Vagina (tissue), 2 donors: ENCODE data around the gene MKI67. TPM values are rescaled to one million over a fixed set of nuclear protein-coding genes. Genes with fewer than 3 reads are reported as not detected.
A peak's percentile ranks its signal among the peaks of the same experiment; 100 is the strongest.

Experiments used
- DNase-seq, 2 donors: peaks; one replicate each; pipeline ENCODE4 v3.0.0-alpha.2; 2017; ENCODE audit errors: extremely low spot score in 2 of 2
- H3K27ac ChIP-seq: fragments of 200-600 bp; sonication (generic); one replicate; pipeline ENCODE4 v1.5.1; 2019
- H3K27me3 ChIP-seq: fragments of 200-600 bp; sonication (generic); one replicate; pipeline ENCODE4 v1.5.1; 2019
- H3K36me3 ChIP-seq, 2 donors: fragments of 200-600 bp; sonication (generic); one replicate each; pipeline ENCODE4 v1.5.1; 2017 to 2019
- H3K4me1 ChIP-seq: fragments of 200-600 bp; sonication (generic); one replicate; pipeline ENCODE4 v1.5.1; 2019
- H3K4me3 ChIP-seq, 2 donors: fragments of 200-600 bp; sonication (generic); 1 replicate in 1 of 2; 2 replicates in 1 of 2; pipeline ENCODE4 v1.5.1; 2016 to 2019
- H3K9me3 ChIP-seq: fragments of 200-600 bp; sonication (generic); one replicate; pipeline ENCODE4 v1.5.1; 2019
- POLR2A ChIP-seq, 2 donors: fragments of 450-650 bp; IDR thresholded peaks; one replicate each; pipeline ENCODE4 v1.6.1; 2017; ENCODE audit warnings: antibody characterized with exemption in 2 of 2, mild to moderate bottlenecking in 2 of 2, moderate library complexity in 2 of 2
- POLR2AphosphoS5 ChIP-seq, 2 donors: sonication (generic); formaldehyde crosslinking; IDR thresholded peaks; one replicate each; pipeline ENCODE4 v1.9.0; 2017; ENCODE audit warnings: antibody characterized with exemption in 2 of 2, mild to moderate bottlenecking in 2 of 2, low read depth in 1 of 2; ENCODE audit not compliant: insufficient read depth in 1 of 2
- intact Hi-C: fragments of 100-400 bp; cut with DNase I; formaldehyde crosslinking; loops from one replicate; pipeline ENCODE4 v1.15.1; 2023
- total RNA-seq: library from RNA; depleted of rRNA; stranded (reverse); fragments of >200 nt; gene quantifications from one replicate; pipeline ENCODE4 v1.2.3, GENCODE V29; 2016
- TF ChIP-seq, protein P1 (sequence below), 3 experiments: fragments of 450-650 bp in 2 of 3; fragments of 200-600 bp in 1 of 3; sonication (generic) in 1 of 3; IDR thresholded peaks; one replicate each; pipeline ENCODE4 v1.5.1; 2017 to 2019; ENCODE audit warnings: antibody characterized with exemption in 3 of 3, mild to moderate bottlenecking in 2 of 3, moderate library complexity in 2 of 3

Gene MKI67
- total RNA-seq, 1 donor from 2014 or later, result 11.5 TPM

- Histone ChIP-seq H3K27ac (no peak overlapping the region), H3K27me3 (no peaks in the 10 kb centered on the region), H3K4me3 (no peak overlapping the region), H3K36me3 (peaks cover 0 to 3% of the 10 kb centered on the region in 2 donors), H3K4me1 (peaks cover 26% of the 10 kb centered on the region), H3K9me3 (no peaks in the 10 kb centered on the region)
- intact Hi-C loops, result no loop called here
- no peak for TF ChIP-seq POLR2A (IDR thresholded peaks at IDR 0.05)
- TF ChIP-seq, protein P1, sequence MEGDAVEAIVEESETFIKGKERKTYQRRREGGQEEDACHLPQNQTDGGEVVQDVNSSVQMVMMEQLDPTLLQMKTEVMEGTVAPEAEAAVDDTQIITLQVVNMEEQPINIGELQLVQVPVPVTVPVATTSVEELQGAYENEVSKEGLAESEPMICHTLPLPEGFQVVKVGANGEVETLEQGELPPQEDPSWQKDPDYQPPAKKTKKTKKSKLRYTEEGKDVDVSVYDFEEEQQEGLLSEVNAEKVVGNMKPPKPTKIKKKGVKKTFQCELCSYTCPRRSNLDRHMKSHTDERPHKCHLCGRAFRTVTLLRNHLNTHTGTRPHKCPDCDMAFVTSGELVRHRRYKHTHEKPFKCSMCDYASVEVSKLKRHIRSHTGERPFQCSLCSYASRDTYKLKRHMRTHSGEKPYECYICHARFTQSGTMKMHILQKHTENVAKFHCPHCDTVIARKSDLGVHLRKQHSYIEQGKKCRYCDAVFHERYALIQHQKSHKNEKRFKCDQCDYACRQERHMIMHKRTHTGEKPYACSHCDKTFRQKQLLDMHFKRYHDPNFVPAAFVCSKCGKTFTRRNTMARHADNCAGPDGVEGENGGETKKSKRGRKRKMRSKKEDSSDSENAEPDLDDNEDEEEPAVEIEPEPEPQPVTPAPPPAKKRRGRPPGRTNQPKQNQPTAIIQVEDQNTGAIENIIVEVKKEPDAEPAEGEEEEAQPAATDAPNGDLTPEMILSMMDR (IDR thresholded peaks at IDR 0.05), result no peak
- TF ChIP-seq POLR2AphosphoS5 (IDR thresholded peaks at IDR 0.05; ENCODE audit: insufficient read depth in 1 of 2, low read depth in 1 of 2), result no peak
- no peak for DNase-seq
These were observed 59.3 kb downstream of the MKI67 start for GRCh38 chr10:128066870-128067382.

DNA sequence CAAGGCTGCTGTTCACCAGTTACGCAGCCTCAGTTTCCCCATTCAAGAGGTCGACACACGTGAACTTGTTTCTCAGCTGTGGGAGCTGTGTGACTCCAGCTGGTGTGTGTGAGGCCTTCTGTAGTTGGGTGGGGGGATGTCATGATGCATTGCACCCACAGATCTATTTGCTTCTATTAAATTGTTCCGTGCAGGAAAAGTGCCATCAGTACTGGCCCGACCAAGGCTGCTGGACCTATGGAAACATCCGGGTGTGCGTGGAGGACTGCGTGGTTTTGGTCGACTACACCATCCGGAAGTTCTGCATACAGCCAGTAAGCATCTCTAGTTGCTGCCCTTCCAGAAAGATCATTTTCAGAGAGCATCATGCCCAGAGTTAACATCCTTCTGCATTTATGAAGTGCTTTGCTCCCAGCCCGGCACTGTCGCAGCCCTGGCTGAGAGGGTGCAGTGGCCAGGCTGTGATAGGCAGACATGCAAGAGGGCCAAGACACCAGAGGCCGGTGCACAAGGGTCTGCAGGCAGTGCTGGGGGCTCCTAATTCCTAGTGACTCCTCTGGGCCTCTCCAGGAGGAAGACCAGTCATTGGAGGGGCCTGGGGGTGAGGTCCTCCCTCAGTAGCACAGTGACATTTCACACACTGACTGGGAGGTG, 60.2 kb downstream of the MKI67 start:
- intact Hi-C loops, result no loop called here
- Histone ChIP-seq H3K4me3 (no peak overlapping the region), H3K27ac (no peak overlapping the region), H3K4me1 (peaks cover 26% of the 10 kb centered on the region), H3K27me3 (no peaks in the 10 kb centered on the region), H3K36me3 (peaks cover 0 to 3% of the 10 kb centered on the region in 2 donors), H3K9me3 (no peaks in the 10 kb centered on the region)
- DNase-seq, result no peak
- no peak for TF ChIP-seq POLR2A (IDR thresholded peaks at IDR 0.05)
- TF ChIP-seq, protein P1 (IDR thresholded peaks at IDR 0.05), result no peak
- TF ChIP-seq POLR2AphosphoS5 (IDR thresholded peaks at IDR 0.05; ENCODE audit: insufficient read depth in 1 of 2, low read depth in 1 of 2), result no peak

DNA sequence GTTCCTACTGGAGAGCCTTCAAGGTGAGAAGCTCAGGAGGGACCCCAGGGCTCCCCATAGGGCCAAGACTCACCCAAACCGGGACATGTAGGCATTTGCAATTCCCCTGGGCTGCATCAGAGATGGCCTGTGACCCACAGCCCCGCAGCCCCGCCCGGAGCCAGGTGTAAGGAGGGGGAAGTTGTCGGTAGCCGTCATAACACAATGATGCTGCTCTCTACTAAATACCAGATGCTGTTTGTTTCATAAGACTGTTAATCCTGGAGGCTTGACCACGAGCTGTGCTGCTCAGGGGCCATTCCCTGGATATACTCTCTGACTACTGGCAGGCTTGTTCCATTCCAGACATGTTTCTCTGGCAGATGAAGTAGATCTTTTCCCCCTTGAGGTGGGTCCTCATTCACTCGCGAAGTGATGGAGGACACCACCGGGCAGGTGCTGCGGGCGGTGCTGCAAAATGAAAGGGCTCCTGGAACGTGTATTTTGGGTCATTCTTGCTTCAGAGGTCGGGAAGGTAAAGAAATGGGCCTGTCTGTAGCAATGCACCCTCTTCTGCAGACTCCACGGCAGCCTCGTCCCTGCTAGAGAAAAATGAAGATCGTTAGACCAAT, 61.1 kb downstream of the MKI67 start:
- no peak overlapping the region for H3K4me3 ChIP-seq
- intact Hi-C loops, result no loop called here
- H3K27ac ChIP-seq, result peak overlapping the region; percentile 24

GRCh38 chr10:128064108-128064969, 61.9 kb downstream of the MKI67 start:
- no peak for DNase-seq
- H3K9me3 ChIP-seq, result no peaks in the 10 kb centered on the region
- no peaks in the 10 kb centered on the region for H3K27me3 ChIP-seq
- H3K27ac ChIP-seq, result peak overlapping the region; percentile 56
- intact Hi-C loops, result no loop called here
- no peak overlapping the region for H3K4me3 ChIP-seq
- H3K4me1 ChIP-seq, result peaks cover 26% of the 10 kb centered on the region
- TF ChIP-seq POLR2A (IDR thresholded peaks at IDR 0.05) (no peak), POLR2AphosphoS5 (IDR thresholded peaks at IDR 0.05; ENCODE audit: insufficient read depth in 1 of 2, low read depth in 1 of 2) (no peak)
- TF ChIP-seq, protein P1 (IDR thresholded peaks at IDR 0.05), result no peak
- no peaks in the 10 kb centered on the region for H3K36me3 ChIP-seq

More for the DNA sequence above, 61.1 kb downstream of the MKI67 start:
- no peak for DNase-seq
- Histone ChIP-seq H3K9me3 (no peaks in the 10 kb centered on the region), H3K4me1 (peaks cover 26% of the 10 kb centered on the region), H3K36me3 (no peaks in the 10 kb centered on the region), H3K27me3 (no peaks in the 10 kb centered on the region)
- TF ChIP-seq POLR2AphosphoS5 (IDR thresholded peaks at IDR 0.05; ENCODE audit: insufficient read depth in 1 of 2, low read depth in 1 of 2), result peak in 1 of 2 donors; percentile 15
- TF ChIP-seq, protein P1 (IDR thresholded peaks at IDR 0.05), result no peak
